WI38 (cell line): ENCODE results near the gene PTPRR.

Experiments
- H3K4me3 ChIP-seq: 2 replicates; pipeline ENCODE4 v1.5.1; 2011; ENCODE audit warnings: low read depth, mild to moderate bottlenecking, control low read depth, low read length
- CTCF ChIP-seq: IDR thresholded peaks from 2 replicates; pipeline ENCODE4 v1.5.1; 2012; ENCODE audit warnings: low read depth, mild to moderate bottlenecking, control low read depth, low read length

PTPRR gene

GRCh38 chr12:70784042-70784668 lies 136.4 kb downstream of the PTPRR start:
- TF ChIP-seq CTCF, result no peak
- H3K4me3 ChIP-seq, result no peak overlapping the region

GRCh38 chr12:70783455-70783854 lies 137.1 kb downstream of the PTPRR start:
- no peak for TF ChIP-seq CTCF

GRCh38 chr12:70779250-70779649 lies 141.3 kb downstream of the PTPRR start:
- no peak for TF ChIP-seq CTCF
- no peak overlapping the region for H3K4me3 ChIP-seq

More at GRCh38 chr12:70783455-70783854, 137.1 kb downstream of the PTPRR start:
- no peak overlapping the region for H3K4me3 ChIP-seq

- no peak for TF ChIP-seq CTCF
- no peak overlapping the region for H3K4me3 ChIP-seq
Observed at GRCh38 chr12:70774055-70774454, 146.5 kb downstream of the PTPRR start.

GRCh38 chr12:70772836-70773235 lies 147.7 kb downstream of the PTPRR start:
- TF ChIP-seq CTCF, result no peak
- H3K4me3 ChIP-seq, result no peak overlapping the region

- no peak for TF ChIP-seq CTCF
- H3K4me3 ChIP-seq, result no peak overlapping the region
Observed at GRCh38 chr12:70771581-70771980, 149.0 kb downstream of the PTPRR start.

GRCh38 chr12:70763666-70764065 lies 156.9 kb downstream of the PTPRR start:
- no peak for TF ChIP-seq CTCF
- no peak overlapping the region for H3K4me3 ChIP-seq
